ENCODE data around the gene SIDT2.
"Not testable (repeated sequence)": the region's sequence is repeated elsewhere in the genome, so short reads cannot be mapped to it uniquely, and the experiment has no call there.

GRCh38 chr11:117207481-117207880, 28.9 kb downstream of the SIDT2 start:
- not testable (repeated sequence) for TF ChIP-seq CTCF (conservative IDR thresholded peaks at IDR 0.05 in 1 of 2, IDR thresholded peaks at IDR 0.05 in 1 of 2; ENCODE audit: extremely low read depth in 1 of 2, insufficient read depth in 1 of 2, low read depth in 1 of 2, low read length in 2 of 2); EZH2 (IDR thresholded peaks at IDR 0.05; ENCODE audit: borderline replicate concordance, low read length)

Measured in mammary epithelial cell (primary cell).